OCI-LY7 (cell line): Measurements from ENCODE around the gene MMAA.

Experiments
- CTCF ChIP-seq: fragments of 200-600 bp; sonication (generic); conservative IDR thresholded peaks from 2 replicates; pipeline ENCODE4 v1.5.1; 2014; ENCODE audit warnings: mild to moderate bottlenecking, antibody characterized with exemption, low read length, moderate library complexity, mixed read lengths
- EZH2phosphoT487 ChIP-seq: fragments of 200-600 bp; sonication (generic); IDR thresholded peaks from 2 replicates; pipeline ENCODE4 v1.6.1; 2018; ENCODE audit warnings: low read depth, borderline replicate concordance, mild to moderate bottlenecking, mixed run types, antibody characterized with exemption, low read length, moderate library complexity, mixed read lengths

- TF ChIP-seq CTCF, result no peak
- no peak for TF ChIP-seq EZH2phosphoT487
These were observed 24.1 kb downstream of the MMAA start for GRCh38 chr4:145643295-145643694.
